Testis (tissue), 2 donors: ENCODE results near the gene PSEN1.

ENCODE experiments used
- CTCF ChIP-seq, 3 experiments: fragments of 450-650 bp in 2 of 3; fragments of 200-600 bp in 1 of 3; sonication (generic) in 1 of 3; IDR thresholded peaks; one replicate each; pipeline ENCODE4 v1.5.1; 2016 to 2019; ENCODE audit warnings: antibody characterized with exemption in 3 of 3, mild to moderate bottlenecking in 2 of 3, moderate library complexity in 1 of 3
- POLR2A ChIP-seq: fragments of 450-650 bp; IDR thresholded peaks from one replicate; pipeline ENCODE4 v1.6.1; 2017; ENCODE audit warnings: antibody characterized with exemption, mild to moderate bottlenecking, moderate library complexity

DNA sequence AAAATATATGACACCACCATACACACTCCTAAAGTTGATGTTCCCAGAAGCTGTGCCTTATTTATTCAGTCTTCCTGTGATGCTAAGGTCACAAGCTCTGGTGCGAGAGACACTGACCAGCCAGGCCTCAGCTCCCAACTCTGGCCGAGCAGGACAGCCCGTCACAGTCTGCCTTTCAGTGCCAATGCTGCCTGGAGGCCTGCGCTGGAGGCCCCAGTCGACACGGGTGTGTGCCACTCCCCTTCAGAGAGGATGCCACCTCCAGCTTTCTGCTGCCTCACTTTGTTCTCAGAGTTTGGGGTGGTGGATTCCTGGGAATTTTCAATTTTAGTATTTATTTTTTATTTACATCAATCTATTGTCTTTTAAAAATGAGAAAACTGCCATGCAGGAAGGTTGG, 93.7 kb downstream of the PSEN1 start:
- no peak for TF ChIP-seq CTCF (IDR thresholded peaks at IDR 0.05)
- no peak for TF ChIP-seq POLR2A
